CD4-positive, alpha-beta T cell (primary cell): ENCODE results near the gene SGCE. TPM values are rescaled to one million over a fixed set of nuclear protein-coding genes. Genes with fewer than 3 reads are reported as not detected.

Experiments used
- ATAC-seq: fragments of 200-7000 bp; cut with Tn5 transposase; one replicate; pipeline ENCODE4 v1.10.0; 2022; ENCODE audit warnings: mild to moderate bottlenecking; ENCODE audit not compliant: poor library complexity
- CTCF ChIA-PET: fragments of 350-600 bp; sonication (Branson Sonifier 250); formaldehyde crosslinking; loops from one replicate; lab custom pipeline; 2021; ENCODE audit warnings: antibody characterized with exemption, inconsistent platforms; lab: Charles Lee
- POLR2A ChIA-PET: fragments of 350-600 bp; sonication (Branson Sonifier 250); formaldehyde crosslinking; loops from one replicate; lab custom pipeline; 2021; ENCODE audit warnings: antibody characterized with exemption, inconsistent platforms; lab: Charles Lee
- DNase-seq, 14 experiments: peaks; one replicate each; pipeline ENCODE4 v3.0.0-alpha.2; 2013 to 2020; ENCODE audit warnings: mixed read lengths in 2 of 14
- H3K27ac ChIP-seq, 2 donors: one replicate each; pipeline versions ENCODE4 v1.5.1 to v1.7.0; 2013; ENCODE audit warnings: low read length in 2 of 2, low read depth in 1 of 2, mild to moderate bottlenecking in 1 of 2
- H3K27me3 ChIP-seq, 2 experiments: 1 replicate in 1 of 2; 2 replicates in 1 of 2; pipeline versions ENCODE4 v1.6.1 to v1.7.0; 2013; ENCODE audit warnings: low read length in 2 of 2, control low read depth in 1 of 2, mild to moderate bottlenecking in 1 of 2, moderate library complexity in 1 of 2; ENCODE audit not compliant: insufficient read depth in 2 of 2, control insufficient read depth in 1 of 2
- H3K36me3 ChIP-seq: one replicate; pipeline ENCODE4 v1.6.1; 2013; ENCODE audit warnings: low read length, control low read depth; ENCODE audit not compliant: insufficient read depth
- H3K4me1 ChIP-seq: one replicate; pipeline ENCODE4 v1.6.1; 2013; ENCODE audit warnings: low read length, control low read depth; ENCODE audit not compliant: insufficient read depth
- H3K4me3 ChIP-seq: one replicate; pipeline ENCODE4 v1.5.1; 2013; ENCODE audit warnings: mild to moderate bottlenecking, low read length, moderate library complexity
- H3K9me3 ChIP-seq, 2 experiments: 1 replicate in 1 of 2; 2 replicates in 1 of 2; pipeline versions ENCODE4 v1.6.1 to v1.7.0; 2013; ENCODE audit warnings: low read length in 2 of 2, mild to moderate bottlenecking in 2 of 2, control low read depth in 1 of 2, moderate library complexity in 1 of 2; ENCODE audit not compliant: control insufficient read depth in 1 of 2, insufficient read depth in 1 of 2
- H3K27ac Mint-ChIP-seq: one replicate; pipeline ENCODE4 v1.8.0; 2020; ENCODE audit warnings: mixed read lengths
- H3K27me3 Mint-ChIP-seq: one replicate; pipeline ENCODE4 v1.8.0; 2021; ENCODE audit warnings: mixed read lengths
- H3K36me3 Mint-ChIP-seq: one replicate; pipeline ENCODE4 v1.8.0; 2021; ENCODE audit warnings: low read depth, mixed read lengths
- H3K4me1 Mint-ChIP-seq: one replicate; pipeline ENCODE4 v1.8.0; 2021; ENCODE audit warnings: low read depth, mixed read lengths
- H3K4me3 Mint-ChIP-seq: one replicate; pipeline ENCODE4 v1.8.0; 2020; ENCODE audit warnings: mild to moderate bottlenecking, mixed read lengths
- H3K9me3 Mint-ChIP-seq: one replicate; pipeline ENCODE4 v1.8.0; 2020; ENCODE audit warnings: mixed read lengths
- intact Hi-C, 2 experiments: fragments of 100-400 bp; cut with DNase I in 1 of 2; cut with micrococcal nuclease in 1 of 2; formaldehyde crosslinking; loops; one replicate each; pipeline versions ENCODE4 v1.15.1 to v1.9.0; 2023 to 2025; cut with DNase I, micrococcal nuclease
- total RNA-seq, 174 experiments: library from RNA in 2 of 174; stranded (reverse) in 2 of 174; gene quantifications; one replicate each; pipeline ENCODE4 v1.2.3 and lab custom pipeline; 2021 to 2026
- TF ChIP-seq, protein P1 (sequence below): fragments of 200-600 bp; IDR thresholded peaks from one replicate; pipeline ENCODE4 v1.8.0; 2022; ENCODE audit warnings: antibody characterized with exemption, mild to moderate bottlenecking

SGCE gene
- total RNA-seq, 2 experiments from 2014 or later = 0.31 TPM; not detected in 1

DNA sequence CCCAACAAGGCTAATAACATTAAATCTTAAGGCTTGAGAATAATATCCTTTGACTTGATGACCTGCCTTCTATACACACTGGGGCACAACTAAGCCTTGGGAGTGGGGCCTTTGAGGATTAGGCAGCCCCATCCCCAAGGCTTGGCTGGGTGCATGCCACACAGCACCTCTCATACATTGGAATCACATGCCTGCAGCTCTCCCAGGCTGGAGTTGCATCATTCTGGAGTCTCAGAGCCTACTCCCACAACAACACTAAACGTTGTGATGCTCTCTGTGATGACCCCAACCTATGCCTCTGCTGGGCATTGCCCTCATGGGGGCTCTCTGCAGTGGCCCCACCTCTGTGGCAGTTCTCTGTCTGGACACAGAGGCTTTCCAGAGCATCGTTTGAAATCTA lies 31.9 kb upstream of the SGCE start:
- ATAC-seq (no peak), DNase-seq (no peak)
- TF ChIP-seq, protein P1, sequence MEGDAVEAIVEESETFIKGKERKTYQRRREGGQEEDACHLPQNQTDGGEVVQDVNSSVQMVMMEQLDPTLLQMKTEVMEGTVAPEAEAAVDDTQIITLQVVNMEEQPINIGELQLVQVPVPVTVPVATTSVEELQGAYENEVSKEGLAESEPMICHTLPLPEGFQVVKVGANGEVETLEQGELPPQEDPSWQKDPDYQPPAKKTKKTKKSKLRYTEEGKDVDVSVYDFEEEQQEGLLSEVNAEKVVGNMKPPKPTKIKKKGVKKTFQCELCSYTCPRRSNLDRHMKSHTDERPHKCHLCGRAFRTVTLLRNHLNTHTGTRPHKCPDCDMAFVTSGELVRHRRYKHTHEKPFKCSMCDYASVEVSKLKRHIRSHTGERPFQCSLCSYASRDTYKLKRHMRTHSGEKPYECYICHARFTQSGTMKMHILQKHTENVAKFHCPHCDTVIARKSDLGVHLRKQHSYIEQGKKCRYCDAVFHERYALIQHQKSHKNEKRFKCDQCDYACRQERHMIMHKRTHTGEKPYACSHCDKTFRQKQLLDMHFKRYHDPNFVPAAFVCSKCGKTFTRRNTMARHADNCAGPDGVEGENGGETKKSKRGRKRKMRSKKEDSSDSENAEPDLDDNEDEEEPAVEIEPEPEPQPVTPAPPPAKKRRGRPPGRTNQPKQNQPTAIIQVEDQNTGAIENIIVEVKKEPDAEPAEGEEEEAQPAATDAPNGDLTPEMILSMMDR = no peak
- H3K4me3 Mint-ChIP-seq = no peak overlapping the region
- no peaks in the 10 kb centered on the region for H3K4me1 Mint-ChIP-seq
- no peak overlapping the region for H3K4me3 ChIP-seq
- no peaks in the 10 kb centered on the region for H3K27me3 ChIP-seq
- no peak overlapping the region for H3K27ac ChIP-seq
- H3K4me1 ChIP-seq = no peaks in the 10 kb centered on the region
- H3K9me3 Mint-ChIP-seq = no peaks in the 10 kb centered on the region
- H3K36me3 ChIP-seq = no peaks in the 10 kb centered on the region
- intact Hi-C loops = no loop called here
- peaks cover 0 to 4% of the 10 kb centered on the region in 2 experiments for H3K9me3 ChIP-seq
- H3K36me3 Mint-ChIP-seq = no peaks in the 10 kb centered on the region
- H3K27me3 Mint-ChIP-seq = peaks cover 13% of the 10 kb centered on the region
- POLR2A ChIA-PET = no interaction called here
- CTCF ChIA-PET = no interaction called here
- no peak overlapping the region for H3K27ac Mint-ChIP-seq

DNA sequence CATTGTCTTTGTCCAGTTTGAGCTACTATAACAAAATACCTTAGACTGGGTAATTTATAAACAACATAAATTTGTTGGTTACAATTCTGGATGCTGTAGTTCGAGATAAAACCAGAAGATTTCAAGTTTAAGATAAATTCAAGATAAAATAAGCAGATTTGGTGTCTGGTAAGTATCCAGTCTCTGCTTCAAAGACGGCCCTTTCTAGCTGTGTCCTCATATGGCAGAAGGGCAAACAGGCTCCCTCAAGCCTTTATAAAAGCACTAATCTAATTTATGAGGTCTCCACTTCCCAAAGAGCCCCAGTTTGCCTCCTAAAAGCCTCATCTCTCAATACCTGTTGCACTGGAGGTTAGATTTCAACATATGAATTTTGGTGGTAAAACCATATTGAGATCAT lies 31.1 kb upstream of the SGCE start:
- no peaks in the 10 kb centered on the region for H3K36me3 Mint-ChIP-seq
- DNase-seq (no peak), ATAC-seq (no peak)
- H3K9me3 ChIP-seq = peaks cover 0 to 4% of the 10 kb centered on the region in 2 experiments
- ChIA-PET POLR2A (no interaction called here), CTCF (no interaction called here)
- no peaks in the 10 kb centered on the region for H3K9me3 Mint-ChIP-seq
- no peak overlapping the region for H3K4me3 Mint-ChIP-seq
- no peak overlapping the region for H3K4me3 ChIP-seq
- no peaks in the 10 kb centered on the region for H3K36me3 ChIP-seq
- no peaks in the 10 kb centered on the region for H3K27me3 ChIP-seq
- H3K4me1 ChIP-seq = no peaks in the 10 kb centered on the region
- peaks cover 15% of the 10 kb centered on the region for H3K27me3 Mint-ChIP-seq
- intact Hi-C loops = no loop called here
- TF ChIP-seq, protein P1 = no peak
- no peak overlapping the region for H3K27ac ChIP-seq
- no peak overlapping the region for H3K27ac Mint-ChIP-seq
- no peaks in the 10 kb centered on the region for H3K4me1 Mint-ChIP-seq

DNA sequence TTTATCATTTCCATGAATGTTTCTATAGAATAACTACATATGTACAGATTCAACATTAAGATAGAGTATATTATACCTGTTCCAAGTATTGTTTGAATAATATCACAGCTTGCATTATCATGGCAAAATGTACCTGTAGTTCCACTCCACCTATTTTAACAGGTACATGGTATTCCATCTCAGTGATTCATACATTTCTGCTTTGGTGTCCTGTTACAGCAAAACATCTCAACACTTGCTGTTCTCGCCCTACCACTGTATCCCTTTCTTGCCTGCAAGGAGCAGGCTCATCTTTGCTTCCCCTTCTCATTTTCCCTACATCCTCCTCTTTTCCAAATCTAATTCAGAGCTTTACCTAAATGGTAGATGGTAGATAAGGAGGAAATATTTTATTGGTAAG lies 27.1 kb upstream of the SGCE start:
- H3K27ac Mint-ChIP-seq = no peak overlapping the region
- DNase-seq (no peak), ATAC-seq (no peak)
- H3K27ac ChIP-seq = no peak overlapping the region
- intact Hi-C loops = no loop called here
- CTCF ChIA-PET = no interaction called here
- H3K4me1 ChIP-seq = no peaks in the 10 kb centered on the region
- no peaks in the 10 kb centered on the region for H3K36me3 Mint-ChIP-seq
- POLR2A ChIA-PET = no interaction called here
- no peak overlapping the region for H3K4me3 ChIP-seq
- no peaks in the 10 kb centered on the region for H3K27me3 ChIP-seq
- no peaks in the 10 kb centered on the region for H3K4me1 Mint-ChIP-seq
- H3K36me3 ChIP-seq = no peaks in the 10 kb centered on the region
- H3K27me3 Mint-ChIP-seq = peaks cover 16% of the 10 kb centered on the region
- no peaks in the 10 kb centered on the region for H3K9me3 Mint-ChIP-seq
- H3K4me3 Mint-ChIP-seq = no peak overlapping the region
- TF ChIP-seq, protein P1 = no peak
- peaks cover 0 to 4% of the 10 kb centered on the region in 2 experiments for H3K9me3 ChIP-seq
